Testis (tissue), 2 donors: ENCODE results near the gene CHCHD2.

ENCODE experiments used
- CTCF ChIP-seq, 3 experiments: fragments of 450-650 bp in 2 of 3; fragments of 200-600 bp in 1 of 3; sonication (generic) in 1 of 3; IDR thresholded peaks; one replicate each; pipeline ENCODE4 v1.5.1; 2016 to 2019; ENCODE audit warnings: antibody characterized with exemption in 3 of 3, mild to moderate bottlenecking in 2 of 3, moderate library complexity in 1 of 3
- POLR2A ChIP-seq: fragments of 450-650 bp; IDR thresholded peaks from one replicate; pipeline ENCODE4 v1.6.1; 2017; ENCODE audit warnings: antibody characterized with exemption, mild to moderate bottlenecking, moderate library complexity

DNA sequence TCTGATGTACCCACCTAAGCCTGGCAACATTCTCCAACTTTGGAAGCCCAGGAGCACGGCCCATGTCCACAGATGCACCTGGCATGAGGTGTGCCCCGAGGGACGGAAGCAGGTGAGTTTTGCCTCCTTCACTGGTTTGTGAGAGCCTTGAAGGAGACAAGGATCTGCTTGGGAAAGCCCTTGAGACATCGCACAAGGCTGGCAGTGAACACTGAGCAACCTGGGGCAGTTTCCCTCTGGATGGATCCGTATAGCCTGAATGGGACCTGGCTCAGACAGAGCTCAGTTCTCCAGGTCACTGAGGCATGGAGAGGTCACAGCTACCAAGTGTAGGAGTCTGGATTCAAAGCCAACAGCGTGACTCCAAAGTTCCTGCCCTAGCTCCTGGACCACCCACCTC lies 18.7 kb upstream of the CHCHD2 start:
- no peak for TF ChIP-seq CTCF (IDR thresholded peaks at IDR 0.05)
- TF ChIP-seq POLR2A = no peak
